NOMO-1 treated with dmso at 0.1 percent for 144 hours (cell line): ENCODE data around the gene ARHGEF16.

Source experiments
- DNase-seq: peaks from one replicate; lab custom pipeline; 2025; ENCODE audit not compliant: unreplicated experiment; lab: John Stamatoyannopoulos, UW

The ARHGEF16 gene

DNA sequence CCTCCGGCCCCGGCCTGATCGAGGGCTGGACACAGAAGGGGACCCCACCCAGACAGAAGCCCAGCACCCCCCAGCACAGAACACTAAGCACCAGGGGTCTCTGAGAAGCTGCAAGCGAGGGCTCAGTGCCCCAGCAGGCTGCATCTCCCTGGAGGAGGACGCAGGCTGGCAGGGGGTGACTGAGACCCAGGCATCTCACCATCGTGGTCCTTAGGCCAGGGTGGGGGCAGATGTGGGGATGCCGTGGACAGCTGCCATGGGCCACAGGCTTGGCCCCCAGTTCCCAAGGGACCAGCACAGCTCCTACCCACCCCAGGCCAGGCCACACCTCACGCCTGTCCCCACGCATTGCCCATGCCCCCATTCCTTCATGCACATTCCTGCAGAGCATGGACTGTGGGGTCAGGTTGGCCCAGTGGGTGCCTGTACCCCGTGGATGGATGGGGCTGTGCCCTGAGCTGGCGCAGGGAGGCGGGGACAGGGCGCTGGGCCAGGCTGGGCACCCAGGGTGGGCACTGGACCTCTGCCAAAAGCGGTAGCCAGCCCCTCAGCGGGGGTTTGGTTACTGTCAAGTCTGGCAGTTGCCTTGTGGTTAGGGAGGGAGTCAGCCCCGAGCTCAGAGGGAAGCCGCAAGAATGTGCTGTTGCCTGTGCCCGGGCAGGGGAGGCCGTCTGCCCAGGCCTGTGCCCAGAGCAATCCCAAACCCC, 61.5 kb downstream of the ARHGEF16 start:
- DNase-seq = no peak

DNA sequence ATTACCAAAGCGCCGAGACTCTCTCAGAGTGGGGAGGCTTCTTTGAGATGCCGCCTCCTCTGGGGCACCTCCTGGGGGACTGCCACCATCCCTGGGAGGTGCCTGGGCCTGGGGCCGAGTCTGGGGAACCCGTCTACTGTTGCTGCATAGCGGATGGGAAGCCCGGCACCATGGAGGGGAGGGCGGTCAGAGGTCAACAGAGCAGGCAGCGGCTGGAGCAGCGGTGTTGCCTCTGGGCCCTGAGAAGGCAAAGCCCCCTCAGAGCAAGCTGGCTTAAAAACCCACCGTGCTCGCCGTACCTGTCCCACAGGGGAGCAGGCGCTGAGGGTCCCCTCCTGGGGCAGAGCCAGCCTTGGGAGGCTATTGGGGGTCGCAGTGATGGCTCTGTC, 62.0 kb downstream of the ARHGEF16 start:
- DNase-seq = no peak

DNA sequence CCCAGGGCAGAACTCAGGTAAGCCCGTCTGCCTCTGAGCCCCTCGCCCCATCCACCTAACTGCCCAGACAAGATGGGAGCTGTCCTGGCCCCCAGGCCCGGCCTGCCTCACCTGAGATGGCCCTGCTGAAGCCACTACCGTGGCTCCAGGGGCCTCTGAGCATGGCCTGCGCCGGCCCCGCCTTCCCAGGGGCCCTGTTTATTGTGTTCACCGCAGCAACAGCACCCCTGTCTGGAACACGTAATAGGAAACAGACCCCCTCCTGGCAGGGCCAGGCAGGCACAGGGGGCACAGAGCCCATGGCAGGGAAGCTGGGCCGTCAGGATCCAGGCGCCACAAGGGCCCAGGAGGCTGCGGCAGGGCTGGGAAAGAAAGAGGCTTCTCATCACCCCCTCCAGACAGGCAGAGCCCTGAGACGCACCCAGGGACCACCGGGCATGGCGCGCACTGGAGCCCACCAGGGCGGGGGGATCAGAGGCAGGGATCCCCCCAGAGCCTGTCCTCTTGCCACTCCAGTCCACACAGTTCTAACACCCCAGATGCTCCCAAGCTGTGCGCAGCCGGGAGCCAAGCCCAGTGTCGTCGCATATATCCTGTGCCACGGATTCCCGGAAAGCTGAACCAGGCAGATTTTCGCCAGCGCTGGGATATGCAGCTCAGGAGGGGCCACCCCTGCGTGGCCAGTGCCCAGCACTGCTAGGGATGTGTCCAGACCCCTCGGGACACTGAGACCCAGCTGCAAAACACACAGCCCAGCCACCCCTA, 62.6 kb downstream of the ARHGEF16 start:
- DNase-seq = no peak

GRCh38 chr1:3518256-3518655, 63.8 kb downstream of the ARHGEF16 start:
- no peak for DNase-seq

- no peak for DNase-seq
These were observed 64.3 kb downstream of the ARHGEF16 start for GRCh38 chr1:3518756-3519155.

- no peak for DNase-seq
These were observed 64.9 kb downstream of the ARHGEF16 start for GRCh38 chr1:3519301-3519885.

DNA sequence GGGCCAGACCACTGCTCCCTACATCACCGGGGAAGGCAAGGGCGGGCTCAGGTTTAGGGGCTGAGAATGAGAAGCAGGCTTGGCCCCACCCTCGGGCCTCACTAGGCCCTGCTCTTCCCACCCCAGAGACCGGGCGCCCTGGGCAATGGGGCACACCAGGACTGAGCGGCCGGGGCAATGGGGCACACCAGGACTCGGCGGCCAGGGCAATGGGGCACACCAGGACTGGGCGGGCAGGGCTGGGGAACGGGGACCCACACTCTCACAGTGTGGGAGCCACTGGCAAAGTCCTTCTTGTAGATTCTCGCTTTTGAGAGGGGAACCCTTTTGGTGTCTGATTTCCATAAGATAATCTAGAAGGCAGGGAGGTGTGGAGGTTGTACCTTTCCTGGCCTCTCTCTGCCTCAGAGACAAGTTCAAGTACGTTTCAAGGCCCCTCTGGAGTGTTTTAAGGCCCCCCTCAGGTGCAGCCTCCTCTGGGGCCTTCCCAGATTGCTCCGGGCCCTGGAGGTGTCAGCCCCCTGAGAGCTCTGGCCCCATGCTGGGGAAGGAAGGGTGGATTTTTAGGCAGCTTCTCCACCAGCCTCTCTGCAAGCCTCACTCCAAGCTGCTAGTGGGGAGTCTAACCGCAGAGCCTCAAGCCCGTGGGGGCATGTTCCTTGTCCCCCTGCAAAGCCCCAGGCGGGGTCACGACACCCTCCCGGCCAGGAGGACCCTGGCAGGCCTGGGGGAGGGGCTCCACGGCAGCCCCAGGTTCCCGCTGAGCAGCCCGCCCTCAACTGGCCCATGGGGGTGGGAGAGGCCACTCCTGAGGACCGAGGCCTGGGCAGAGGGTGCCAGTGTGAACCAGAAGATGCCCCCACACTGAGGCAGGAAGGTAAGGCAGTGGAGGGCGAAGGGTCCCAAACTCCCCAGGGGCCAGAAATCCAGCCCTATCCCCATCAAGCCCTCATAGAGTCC, 66.2 kb downstream of the ARHGEF16 start:
- DNase-seq = no peak

DNA sequence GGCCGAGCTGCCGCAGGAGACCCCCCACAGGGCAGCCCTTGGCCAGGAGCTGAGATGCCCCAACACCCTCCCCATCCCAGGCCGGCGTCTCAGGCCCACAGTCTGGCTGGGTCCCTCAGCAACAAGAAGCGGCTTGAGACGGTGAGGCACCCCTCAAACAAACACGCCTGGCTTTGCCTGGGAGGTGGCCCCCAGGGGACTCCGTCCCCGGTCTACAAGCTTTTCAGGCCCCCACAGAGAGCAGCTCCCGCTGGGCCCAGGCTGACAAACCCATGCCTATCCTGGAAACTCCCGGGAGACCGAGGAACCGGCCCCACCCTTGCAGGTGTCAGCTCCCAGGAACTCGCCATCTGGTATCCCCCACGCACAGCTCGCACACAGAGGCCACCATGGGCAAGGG, 67.0 kb downstream of the ARHGEF16 start:
- DNase-seq = no peak

- DNase-seq = no peak
These were observed 67.6 kb downstream of the ARHGEF16 start for GRCh38 chr1:3522112-3522511.

DNA sequence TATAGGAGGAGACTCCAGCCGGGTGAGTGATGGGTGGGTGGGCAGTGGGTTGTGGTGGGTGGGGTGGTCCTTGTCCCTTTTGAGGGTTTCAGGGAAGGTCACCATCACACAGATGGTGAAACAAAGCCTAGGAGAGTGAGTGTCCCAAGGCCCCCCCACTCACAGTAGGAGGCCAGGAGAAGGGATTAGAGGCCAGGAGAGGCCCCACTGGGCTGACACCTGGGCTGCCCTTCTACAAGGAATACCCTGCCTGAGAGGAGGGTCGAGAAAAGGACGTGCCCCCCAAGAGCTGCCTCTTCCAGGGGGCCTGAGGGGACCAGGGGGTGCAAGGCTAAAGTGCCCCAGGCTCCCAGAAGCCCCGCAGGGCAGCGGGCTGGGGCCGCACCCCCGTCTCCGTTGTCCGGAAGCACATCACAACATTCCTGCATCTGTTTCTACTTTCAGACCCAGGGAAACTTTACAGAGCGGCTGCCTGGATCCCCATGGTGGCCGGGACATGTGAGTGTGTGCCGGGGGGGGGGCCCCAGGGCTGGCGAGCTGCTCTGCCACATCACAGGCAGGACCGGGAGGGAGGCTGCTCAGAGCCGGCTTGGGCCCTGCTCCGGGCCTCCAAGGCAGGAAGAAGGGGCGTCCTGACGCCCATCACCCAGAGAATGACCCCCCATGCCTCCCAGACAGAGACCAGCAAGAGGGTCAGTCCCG, 68.2 kb downstream of the ARHGEF16 start:
- no peak for DNase-seq

DNA sequence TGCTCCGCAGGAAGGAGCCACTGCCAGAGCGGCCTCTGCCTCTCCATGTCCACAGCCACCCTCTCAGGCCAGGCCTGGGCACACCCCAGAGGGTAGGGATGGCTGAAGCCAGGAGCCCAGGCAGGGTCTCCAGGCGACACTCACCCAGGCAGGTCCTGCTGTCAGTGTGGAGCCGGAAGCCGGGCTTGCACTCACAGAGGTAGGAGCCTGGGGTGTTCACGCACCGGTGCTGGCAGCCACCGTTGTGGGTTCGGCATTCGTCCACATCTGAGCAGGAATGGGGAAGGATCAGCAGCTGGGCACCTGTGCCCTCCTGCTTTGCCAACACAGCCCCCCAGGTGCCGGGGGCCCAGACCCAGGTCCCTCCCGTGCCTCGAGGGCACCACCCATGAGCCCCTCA, 69.5 kb downstream of the ARHGEF16 start:
- no peak for DNase-seq

GRCh38 chr1:3524556-3525203, 70.2 kb downstream of the ARHGEF16 start:
- DNase-seq = no peak

GRCh38 chr1:3525551-3526482, 71.4 kb downstream of the ARHGEF16 start:
- DNase-seq = no peak

GRCh38 chr1:3527774-3528173, 73.3 kb downstream of the ARHGEF16 start:
- no peak for DNase-seq

DNA sequence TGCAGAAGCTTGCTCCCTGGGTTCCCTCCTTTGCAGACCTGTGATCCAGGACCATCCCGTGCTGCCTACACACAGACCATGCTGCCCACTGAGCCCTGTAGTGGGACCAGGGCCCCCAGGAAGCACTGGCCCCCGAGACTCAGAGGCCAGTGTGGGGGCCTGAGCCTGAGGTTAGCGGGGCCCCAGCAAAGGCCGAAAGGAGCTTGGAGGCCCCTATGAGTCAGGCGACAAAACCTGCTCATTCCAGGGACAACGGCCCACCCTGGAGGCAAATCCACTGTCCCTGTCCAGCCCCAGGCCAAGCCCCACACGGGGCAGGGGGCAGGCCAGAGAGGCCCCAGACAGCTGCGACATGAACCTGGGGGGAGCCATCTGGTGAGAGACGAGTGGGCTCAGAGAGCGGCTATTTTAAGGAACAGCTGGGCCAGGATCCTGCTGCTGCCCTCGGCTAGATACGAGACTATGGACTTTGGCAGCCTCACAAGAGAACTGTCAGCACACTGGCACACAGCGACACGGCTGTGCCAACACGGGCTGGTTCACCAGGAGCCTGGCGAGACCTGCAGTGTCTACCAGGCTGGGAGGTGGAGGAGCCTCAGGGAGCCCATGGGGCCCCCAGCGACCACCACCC, 74.7 kb downstream of the ARHGEF16 start:
- no peak for DNase-seq

DNA sequence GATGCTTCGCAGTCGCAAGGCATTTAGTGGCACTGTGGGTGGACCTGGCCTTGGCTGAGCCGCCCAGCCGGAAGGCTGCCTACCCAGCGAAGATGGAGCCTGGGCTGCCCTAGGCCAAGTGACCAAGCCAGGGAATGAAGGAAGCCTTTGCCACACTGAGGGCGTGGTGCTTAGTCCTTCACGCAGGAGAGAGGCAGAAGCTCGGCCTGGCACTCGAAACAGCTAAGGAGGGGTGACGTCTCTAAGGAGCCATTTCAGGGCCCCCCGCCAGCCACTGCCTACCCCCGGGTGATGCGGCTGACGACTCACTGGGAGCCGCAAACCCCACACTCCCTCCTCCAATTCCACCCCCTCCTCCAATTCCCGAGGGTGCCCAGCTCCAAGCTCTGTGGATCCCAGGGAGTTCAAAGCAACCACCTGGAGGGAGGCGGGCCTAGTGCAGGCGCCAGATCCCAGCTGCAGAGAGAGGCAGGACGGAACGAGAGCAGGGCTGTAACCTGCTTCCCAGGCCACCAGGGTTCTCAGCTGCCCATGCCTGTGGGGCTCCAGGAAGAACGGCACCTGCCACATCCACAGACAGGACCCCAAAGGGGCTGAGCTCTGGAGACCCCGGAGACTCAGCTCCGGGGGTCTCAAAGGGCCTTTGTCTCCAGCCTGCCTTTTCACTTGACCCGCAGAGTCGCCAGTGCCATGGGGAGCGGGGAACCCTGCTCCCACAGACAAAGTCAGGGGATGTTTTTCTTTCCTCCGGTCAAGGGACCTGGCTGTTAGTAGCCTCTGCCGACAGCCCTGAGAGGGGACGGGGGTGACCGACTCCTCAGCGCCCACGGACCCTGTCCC, 75.8 kb downstream of the ARHGEF16 start:
- DNase-seq = no peak
